Measurements from ENCODE around the gene HMG20B.
"Not testable (repeated sequence)": the region's sequence is repeated elsewhere in the genome, so short reads cannot be mapped to it uniquely, and the experiment has no call there.

HMG20B gene

GRCh38 chr19:3556978-3557460, 15.7 kb upstream of the HMG20B start:
- DNase-seq = peak; percentile 77

GRCh38 chr19:3557461-3558248, 15.1 kb upstream of the HMG20B start, which contains the start of gene MFSD12:
MFSD12 (minus strand) TSS chr19:3557586; CDS start chr19:3557403, 183 bp downstream.
- peak; percentile 97 for DNase-seq

GRCh38 chr19:3563709-3564524, 8.8 kb upstream of the HMG20B start:
- DNase-seq = no peak

- DNase-seq = no peak
These were observed 7.6 kb upstream of the HMG20B start for GRCh38 chr19:3565139-3565538.

- not testable (repeated sequence) for DNase-seq
These were observed 2.7 kb upstream of the HMG20B start for GRCh38 chr19:3570042-3570441.

GRCh38 chr19:3570606-3571011, 2.1 kb upstream of the HMG20B start:
- DNase-seq = no peak

GRCh38 chr19:3572132-3572854, 451 bp upstream of the HMG20B start:
- DNase-seq = peak; percentile 99

- no peak for DNase-seq
These were observed 566 bp downstream of the HMG20B start for GRCh38 chr19:3573162-3573857.

GRCh38 chr19:3573858-3574637, 1.3 kb downstream of the HMG20B start:
- DNase-seq = peak; percentile 77

GRCh38 chr19:3575260-3575741, 2.6 kb downstream of the HMG20B start:
- DNase-seq = peak; percentile 33

- no peak for DNase-seq
These were observed 3.4 kb downstream of the HMG20B start for GRCh38 chr19:3575949-3576673.

GRCh38 chr19:3576696-3577443, 4.1 kb downstream of the HMG20B start:
- no peak for DNase-seq

GRCh38 chr19:3577723-3578344, 5.1 kb downstream of the HMG20B start:
- DNase-seq = no peak

GRCh38 chr19:3578390-3578789, 5.6 kb downstream of the HMG20B start:
- no peak for DNase-seq

GRCh38 chr19:3580156-3580934, 7.6 kb downstream of the HMG20B start:
- DNase-seq = no peak

- not testable (repeated sequence) for DNase-seq
These were observed 9.0 kb downstream of the HMG20B start for GRCh38 chr19:3581792-3582191.

- not testable (repeated sequence) for DNase-seq
These were observed 11.5 kb downstream of the HMG20B start for GRCh38 chr19:3584036-3584802.

Measured in CD4-positive, alpha-beta T cell treated with Interleukin-6 for 4 hours (primary cell).